Keratinocyte (primary cell): ENCODE results near the gene MTHFR.

Experiments used
- EZH2 ChIP-seq: IDR thresholded peaks from one replicate; pipeline ENCODE4 v1.6.1; 2012; ENCODE audit warnings: inconsistent platforms, mild to moderate bottlenecking, low read length, moderate library complexity
- TF ChIP-seq, protein P1 (sequence below), 3 experiments: IDR thresholded peaks in 1 of 3; conservative IDR thresholded peaks in 1 of 3; optimal IDR thresholded peaks in 1 of 3; 2 replicates in 2 of 3; 3 replicates in 1 of 3; pipeline versions ENCODE3 to v1.5.1; 2011; ENCODE audit warnings: low read length in 3 of 3, mild to moderate bottlenecking in 3 of 3, moderate library complexity in 2 of 3, control low read depth in 1 of 3, inconsistent platforms in 1 of 3; ENCODE audit not compliant: insufficient read depth in 2 of 3; ENCODE audit errors: extremely low read depth in 1 of 3

DNA sequence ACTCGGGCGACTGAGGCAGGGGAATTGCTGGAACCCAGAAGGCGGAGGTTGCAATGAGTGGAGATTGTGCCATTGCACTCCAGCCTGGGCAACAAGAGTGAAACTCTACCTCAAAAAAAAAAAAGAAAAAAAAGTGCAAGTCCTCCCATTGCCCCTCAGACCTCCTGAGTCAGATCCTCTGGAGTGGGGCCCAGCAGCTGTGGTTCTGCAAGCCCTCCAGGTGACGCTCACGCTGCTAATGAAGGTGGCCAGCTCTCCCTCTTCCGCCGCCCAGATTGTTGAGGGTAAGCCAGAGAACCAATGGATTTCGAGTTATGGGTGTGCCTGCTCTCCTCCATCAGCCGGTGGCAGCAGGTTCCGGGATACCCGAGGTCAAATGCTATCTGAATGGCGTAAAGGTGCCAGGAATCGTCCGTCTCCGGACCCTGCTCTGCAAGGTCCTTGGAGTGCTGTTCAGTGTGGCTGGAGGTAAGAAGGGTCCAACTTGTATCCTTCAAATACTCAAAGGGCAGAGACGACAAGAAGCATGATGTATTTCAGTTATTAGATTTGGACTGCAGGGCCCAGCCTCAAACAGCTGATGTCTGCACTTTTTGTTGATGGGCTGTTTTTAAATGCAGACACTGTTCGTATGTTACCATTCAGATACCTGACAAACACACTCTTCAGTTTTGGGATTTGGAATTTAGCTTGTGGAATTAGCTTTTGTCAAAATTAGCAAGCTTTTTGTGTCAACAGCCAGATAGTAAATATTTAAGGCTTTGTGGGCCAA lies 17.8 kb upstream of the MTHFR start:
- TF ChIP-seq, protein P1, sequence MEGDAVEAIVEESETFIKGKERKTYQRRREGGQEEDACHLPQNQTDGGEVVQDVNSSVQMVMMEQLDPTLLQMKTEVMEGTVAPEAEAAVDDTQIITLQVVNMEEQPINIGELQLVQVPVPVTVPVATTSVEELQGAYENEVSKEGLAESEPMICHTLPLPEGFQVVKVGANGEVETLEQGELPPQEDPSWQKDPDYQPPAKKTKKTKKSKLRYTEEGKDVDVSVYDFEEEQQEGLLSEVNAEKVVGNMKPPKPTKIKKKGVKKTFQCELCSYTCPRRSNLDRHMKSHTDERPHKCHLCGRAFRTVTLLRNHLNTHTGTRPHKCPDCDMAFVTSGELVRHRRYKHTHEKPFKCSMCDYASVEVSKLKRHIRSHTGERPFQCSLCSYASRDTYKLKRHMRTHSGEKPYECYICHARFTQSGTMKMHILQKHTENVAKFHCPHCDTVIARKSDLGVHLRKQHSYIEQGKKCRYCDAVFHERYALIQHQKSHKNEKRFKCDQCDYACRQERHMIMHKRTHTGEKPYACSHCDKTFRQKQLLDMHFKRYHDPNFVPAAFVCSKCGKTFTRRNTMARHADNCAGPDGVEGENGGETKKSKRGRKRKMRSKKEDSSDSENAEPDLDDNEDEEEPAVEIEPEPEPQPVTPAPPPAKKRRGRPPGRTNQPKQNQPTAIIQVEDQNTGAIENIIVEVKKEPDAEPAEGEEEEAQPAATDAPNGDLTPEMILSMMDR (optimal IDR thresholded peaks at IDR 0.05 in 1 of 3, IDR thresholded peaks at IDR 0.05 in 1 of 3, conservative IDR thresholded peaks at IDR 0.05 in 1 of 3; ENCODE audit: extremely low read depth in 1 of 3, insufficient read depth in 2 of 3, low read length in 3 of 3): no peak
- TF ChIP-seq EZH2: no peak
